Stimulated activated CD8-positive, alpha-beta memory T cell treated with anti-CD3 and anti-CD28 coated beads, Interleukin-7, amount 100 ng/mL, for 1 hour (primary cell): ENCODE data around the gene CLSTN1.
A peak's percentile ranks its signal among the peaks of the same experiment; 100 is the strongest.

Experiments
- DNase-seq, 2 donors: peaks; one replicate each; pipeline ENCODE4 v3.0.0-alpha.2; 2020; ENCODE audit warnings: low read depth in 2 of 2

Gene CLSTN1

GRCh38 chr1:9823943-9824701 lies at the start of gene CLSTN1:
Gene CLSTN1, minus strand, starts transcription at chr1:9823965. Its CDS starts 232 bp downstream, at chr1:9823733.
- DNase-seq = peak; percentile 77 to 82

- no peak for DNase-seq
These were observed 49.6 kb upstream of the CLSTN1 start for GRCh38 chr1:9873385-9873784.

- DNase-seq = no peak
These were observed 48.8 kb upstream of the CLSTN1 start for GRCh38 chr1:9872430-9873165.

- DNase-seq = no peak
These were observed 48.1 kb upstream of the CLSTN1 start for GRCh38 chr1:9871707-9872425.

GRCh38 chr1:9871021-9871420 lies 47.3 kb upstream of the CLSTN1 start:
- no peak for DNase-seq

- DNase-seq = no peak
These were observed 46.8 kb upstream of the CLSTN1 start for GRCh38 chr1:9870572-9870971.

GRCh38 chr1:9869831-9870251 lies 46.1 kb upstream of the CLSTN1 start:
- DNase-seq = no peak

GRCh38 chr1:9868244-9868590 lies 44.5 kb upstream of the CLSTN1 start:
- no peak for DNase-seq

- peak; percentile 77 to 91 for DNase-seq
These were observed 43.9 kb upstream of the CLSTN1 start for GRCh38 chr1:9867408-9868243.

GRCh38 chr1:9866836-9867235 lies 43.1 kb upstream of the CLSTN1 start:
- no peak for DNase-seq

- no peak for DNase-seq
These were observed 42.0 kb upstream of the CLSTN1 start for GRCh38 chr1:9865724-9866123.

GRCh38 chr1:9863371-9863770 lies 39.6 kb upstream of the CLSTN1 start:
- no peak for DNase-seq

- DNase-seq = no peak
These were observed 37.6 kb upstream of the CLSTN1 start for GRCh38 chr1:9861360-9861759.

GRCh38 chr1:9860887-9861286 lies 37.1 kb upstream of the CLSTN1 start:
- DNase-seq = no peak

GRCh38 chr1:9859281-9860014 lies 35.7 kb upstream of the CLSTN1 start:
- DNase-seq = no peak

GRCh38 chr1:9858293-9859035 lies 34.7 kb upstream of the CLSTN1 start:
- DNase-seq = no peak

- DNase-seq = no peak
These were observed 31.4 kb upstream of the CLSTN1 start for GRCh38 chr1:9855186-9855585.

GRCh38 chr1:9853249-9853595 lies 29.5 kb upstream of the CLSTN1 start:
- no peak for DNase-seq

GRCh38 chr1:9852410-9853248 lies 28.9 kb upstream of the CLSTN1 start:
- no peak for DNase-seq

- no peak for DNase-seq
These were observed 28.2 kb upstream of the CLSTN1 start for GRCh38 chr1:9852004-9852403.
